Measurements from ENCODE around the gene WDFY2. TPM values are rescaled to one million over a fixed set of nuclear protein-coding genes. Genes with fewer than 3 reads are reported as not detected.
A peak's percentile ranks its signal among the peaks of the same experiment; 100 is the strongest.

The WDFY2 gene
- total and polyA plus RNA-seq, 7 experiments from 2014 or later, result 3.2 to 44.3 (median 18.6) TPM

DNA sequence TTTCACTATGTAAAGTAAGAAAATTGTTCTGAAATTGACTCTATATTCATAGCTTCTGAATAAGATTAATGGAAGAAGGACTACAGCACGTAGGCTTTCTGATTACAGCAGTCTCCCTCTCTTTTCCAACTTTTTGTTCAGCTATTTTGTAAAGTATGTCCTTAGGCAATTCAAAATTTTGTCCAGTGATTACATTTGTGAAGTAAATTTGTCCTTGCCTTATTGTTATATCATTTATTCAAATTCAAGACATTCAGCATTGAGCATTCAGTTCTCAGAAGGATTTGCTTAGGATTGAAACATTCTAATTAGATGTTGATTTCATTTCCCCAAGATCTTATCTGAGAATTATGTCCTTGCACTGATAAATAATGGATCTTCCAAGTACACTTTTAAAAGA is 76.6 kb downstream of the WDFY2 start:
- DNase-seq (no peak), ATAC-seq (no peak)
- H3K9me3 Mint-ChIP-seq, result peaks cover 0 to 27% (median 13%) of the 10 kb centered on the region in 11 donors
- H3K4me3 ChIP-seq (ENCODE audit: low read length), result no peak overlapping the region
- H3K4me1 Mint-ChIP-seq, result peaks cover 8 to 34% (median 23%) of the 10 kb centered on the region in 7 donors
- intact Hi-C loops (cut with micrococcal nuclease), result no loop called here
- peaks cover 0 to 4% of the 10 kb centered on the region in 2 donors for H3K4me1 ChIP-seq (ENCODE audit: control insufficient read depth in 2 of 2, insufficient read depth in 2 of 2, low read length in 2 of 2)
- no peak overlapping the region for H3K27ac ChIP-seq (ENCODE audit: low read depth, low read length)
- no peaks in the 10 kb centered on the region for H3K27me3 Mint-ChIP-seq
- H3K27ac Mint-ChIP-seq, result no peak overlapping the region
- H3K36me3 ChIP-seq (ENCODE audit: control insufficient read depth in 2 of 3, insufficient read depth in 3 of 3, low read length in 3 of 3), result no peaks in the 10 kb centered on the region
- H3K9me3 ChIP-seq (ENCODE audit: control insufficient read depth in 2 of 3, low read length in 3 of 3), result no peaks in the 10 kb centered on the region
- peaks cover 14 to 54% (median 27%) of the 10 kb centered on the region in 5 donors for H3K36me3 Mint-ChIP-seq
- ChIA-PET POLR2A (interaction anchor here (1.1 kb wide), 2 partner anchors 147 to 207 kb away, joined by 3 to 5 read pairs; no protein-coding TSS in a partner anchor), CTCF (no interaction called here)
- no peaks in the 10 kb centered on the region for H3K27me3 ChIP-seq (ENCODE audit: control insufficient read depth in 2 of 2, insufficient read depth in 2 of 2, low read length in 2 of 2)
- H3K4me3 Mint-ChIP-seq, result no peak overlapping the region

DNA sequence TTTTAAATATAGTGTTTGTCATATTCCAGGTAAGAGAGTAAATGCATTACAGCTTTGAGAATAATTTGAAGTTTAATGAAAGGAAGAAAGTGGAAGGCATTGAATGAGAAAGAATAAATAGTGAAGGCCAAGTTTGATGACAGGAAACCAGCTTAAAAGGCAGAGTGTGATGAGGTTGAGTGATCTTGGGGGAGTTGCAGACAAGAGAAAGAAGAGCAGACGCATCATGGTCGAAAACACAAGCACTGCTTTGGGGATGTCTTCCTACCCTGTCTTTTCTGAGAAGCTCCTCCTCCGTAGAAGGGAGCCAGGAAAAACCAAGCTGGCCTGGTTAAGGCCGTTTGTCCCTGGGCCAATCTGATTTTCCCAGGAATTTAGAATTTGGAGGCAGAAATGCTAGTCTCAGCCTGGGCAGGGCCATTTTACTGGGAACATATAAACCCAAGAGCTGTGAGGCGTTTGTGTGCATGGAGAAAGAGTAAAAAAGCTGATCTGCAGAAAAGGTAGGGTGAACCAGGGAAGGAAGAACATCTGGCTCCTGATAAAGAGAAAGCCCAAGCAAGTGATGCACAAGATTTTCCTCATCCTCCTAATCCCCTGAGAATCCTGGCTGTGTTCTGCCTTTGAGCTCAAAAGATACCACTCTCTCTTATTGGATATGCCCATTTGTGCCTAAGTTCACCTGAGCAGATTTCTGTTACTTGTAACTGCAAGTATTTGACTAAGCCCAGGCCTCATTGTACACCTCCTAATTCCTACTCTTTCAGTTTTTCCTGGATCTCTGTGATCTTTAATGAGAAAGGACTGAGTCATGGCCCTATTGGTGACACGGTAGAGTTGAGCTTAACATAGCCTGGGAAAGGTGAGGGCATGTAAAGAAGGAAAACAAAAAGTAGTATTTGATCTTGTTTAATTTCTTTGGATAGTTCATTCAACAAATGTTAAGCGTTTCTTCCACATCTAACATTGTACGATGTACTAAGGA is 80.0 kb downstream of the WDFY2 start:
- peak in 1 of 9 donors; percentile 9 for DNase-seq
- CTCF ChIA-PET, result no interaction called here
- ATAC-seq, result no peak

DNA sequence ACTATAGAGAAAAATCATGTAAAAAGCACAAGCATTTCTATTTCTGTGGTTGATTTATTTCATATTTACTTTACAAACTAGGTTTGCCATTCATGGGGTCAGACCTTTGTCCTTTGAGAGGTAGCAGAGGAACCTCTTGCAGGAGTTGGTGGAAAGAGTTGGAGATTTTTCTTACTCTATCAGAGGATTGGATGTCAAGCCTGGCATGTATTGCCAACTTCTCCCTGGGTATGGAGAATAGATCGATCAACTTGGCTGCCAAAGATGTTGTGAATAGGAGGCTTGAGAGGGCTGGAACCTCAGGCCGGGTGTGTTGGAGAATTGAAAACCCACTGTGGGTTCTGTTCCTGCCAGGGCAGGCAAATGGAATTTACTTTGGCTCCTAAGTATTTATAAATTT is 81.2 kb downstream of the WDFY2 start:
- Mint-ChIP-seq H3K4me1 (peaks cover 12 to 43% (median 39%) of the 10 kb centered on the region in 7 donors), H3K27ac (peak overlapping the region in 2 of 9 donors; percentile 16 to 30), H3K27me3 (no peaks in the 10 kb centered on the region), H3K36me3 (peaks cover 5 to 37% (median 17%) of the 10 kb centered on the region in 5 donors), H3K4me3 (no peak overlapping the region), H3K9me3 (peaks cover 0 to 2% (median 0%) of the 10 kb centered on the region in 11 donors)
- Histone ChIP-seq H3K27ac (ENCODE audit: low read depth, low read length) (no peak overlapping the region), H3K27me3 (ENCODE audit: control insufficient read depth in 2 of 2, insufficient read depth in 2 of 2, low read length in 2 of 2) (no peaks in the 10 kb centered on the region), H3K4me1 (ENCODE audit: control insufficient read depth in 2 of 2, insufficient read depth in 2 of 2, low read length in 2 of 2) (peaks cover 0 to 4% of the 10 kb centered on the region in 2 donors), H3K4me3 (ENCODE audit: low read length) (no peak overlapping the region), H3K9me3 (ENCODE audit: control insufficient read depth in 2 of 3, low read length in 3 of 3) (no peaks in the 10 kb centered on the region), H3K36me3 (ENCODE audit: control insufficient read depth in 2 of 3, insufficient read depth in 3 of 3, low read length in 3 of 3) (no peaks in the 10 kb centered on the region)
- ATAC-seq, result no peak
- POLR2A ChIA-PET, result no interaction called here
- DNase-seq, result no peak
- intact Hi-C loops (cut with micrococcal nuclease), result no loop called here
- CTCF ChIA-PET, result no interaction called here

More for the DNA sequence above, 80.0 kb downstream of the WDFY2 start:
- Histone ChIP-seq H3K27me3 (ENCODE audit: control insufficient read depth in 2 of 2, insufficient read depth in 2 of 2, low read length in 2 of 2) (no peaks in the 10 kb centered on the region), H3K36me3 (ENCODE audit: control insufficient read depth in 2 of 3, insufficient read depth in 3 of 3, low read length in 3 of 3) (no peaks in the 10 kb centered on the region), H3K4me3 (ENCODE audit: low read length) (no peak overlapping the region), H3K4me1 (ENCODE audit: control insufficient read depth in 2 of 2, insufficient read depth in 2 of 2, low read length in 2 of 2) (peaks cover 0 to 4% of the 10 kb centered on the region in 2 donors), H3K9me3 (ENCODE audit: control insufficient read depth in 2 of 3, low read length in 3 of 3) (no peaks in the 10 kb centered on the region), H3K27ac (ENCODE audit: low read depth, low read length) (no peak overlapping the region)
- Mint-ChIP-seq H3K9me3 (peaks cover 0 to 2% (median 0%) of the 10 kb centered on the region in 11 donors), H3K27me3 (no peaks in the 10 kb centered on the region), H3K27ac (peak overlapping the region in 3 of 9 donors; percentile 1 to 78 (median 12)), H3K4me1 (peaks cover 10 to 42% (median 32%) of the 10 kb centered on the region in 7 donors), H3K36me3 (peaks cover 5 to 42% (median 12%) of the 10 kb centered on the region in 5 donors), H3K4me3 (peak overlapping the region in 1 of 10 donors; percentile 34)
- intact Hi-C loops (cut with micrococcal nuclease), result no loop called here
- POLR2A ChIA-PET, result no interaction called here

DNA sequence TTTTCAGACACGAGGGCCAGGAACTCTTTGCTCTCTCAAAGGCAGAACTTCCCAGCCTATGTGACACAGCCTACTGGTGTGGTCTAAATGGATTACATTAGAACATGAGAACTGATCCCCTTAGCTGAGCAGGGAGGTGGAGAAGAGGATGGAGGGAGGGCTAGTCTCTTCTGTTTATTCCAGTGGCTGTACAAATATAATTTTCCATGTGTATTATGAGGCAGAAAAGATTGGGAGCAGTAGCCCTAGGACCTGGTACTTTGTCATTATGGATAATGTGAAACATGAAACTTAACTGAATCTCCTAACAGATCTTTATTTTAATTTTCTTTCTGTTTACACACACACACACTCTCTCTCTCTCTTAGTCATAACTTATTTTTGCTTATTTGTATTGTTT is 82.1 kb downstream of the WDFY2 start:
- Histone ChIP-seq H3K27ac (ENCODE audit: low read depth, low read length) (no peak overlapping the region), H3K36me3 (ENCODE audit: control insufficient read depth in 2 of 3, insufficient read depth in 3 of 3, low read length in 3 of 3) (no peaks in the 10 kb centered on the region), H3K4me1 (ENCODE audit: control insufficient read depth in 2 of 2, insufficient read depth in 2 of 2, low read length in 2 of 2) (peaks cover 0 to 4% of the 10 kb centered on the region in 2 donors), H3K9me3 (ENCODE audit: control insufficient read depth in 2 of 3, low read length in 3 of 3) (no peaks in the 10 kb centered on the region), H3K27me3 (ENCODE audit: control insufficient read depth in 2 of 2, insufficient read depth in 2 of 2, low read length in 2 of 2) (no peaks in the 10 kb centered on the region), H3K4me3 (ENCODE audit: low read length) (no peak overlapping the region)
- Mint-ChIP-seq H3K4me3 (no peak overlapping the region), H3K36me3 (peaks cover 5 to 38% (median 22%) of the 10 kb centered on the region in 5 donors), H3K27me3 (no peaks in the 10 kb centered on the region), H3K27ac (peak overlapping the region in 3 of 9 donors; percentile 12 to 23 (median 16)), H3K4me1 (peaks cover 9 to 48% (median 39%) of the 10 kb centered on the region in 7 donors), H3K9me3 (peaks cover 0 to 8% (median 3%) of the 10 kb centered on the region in 11 donors)
- intact Hi-C loops (cut with micrococcal nuclease), result no loop called here
- ATAC-seq (no peak), DNase-seq (no peak)
- ChIA-PET POLR2A (interaction anchor here (0.8 kb wide), 1 partner anchor 138 kb away, joined by 3 read pairs; no protein-coding TSS in a partner anchor), CTCF (no interaction called here)

DNA sequence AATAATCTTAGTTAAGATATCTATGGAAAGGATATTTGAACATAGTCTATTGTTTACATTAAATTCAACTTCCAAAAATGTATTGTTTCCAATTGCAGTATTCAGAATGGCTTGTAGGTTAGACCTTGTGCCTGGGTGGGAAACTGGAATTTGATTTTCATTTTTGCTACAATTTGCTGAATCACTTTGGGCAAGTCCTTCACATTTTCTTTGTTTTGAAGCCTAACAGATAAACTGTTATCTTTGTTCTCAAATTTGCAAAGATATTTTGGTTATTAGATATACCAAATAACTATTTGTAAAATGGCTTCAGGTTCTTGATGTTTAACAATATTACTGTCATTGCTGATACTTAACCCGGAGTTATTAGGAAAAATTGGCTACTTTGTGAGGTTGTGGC is 82.6 kb downstream of the WDFY2 start:
- no peak for DNase-seq
- POLR2A ChIA-PET, result no interaction called here
- H3K9me3 ChIP-seq (ENCODE audit: control insufficient read depth in 2 of 3, low read length in 3 of 3), result no peaks in the 10 kb centered on the region
- H3K27ac Mint-ChIP-seq, result no peak overlapping the region
- H3K27ac ChIP-seq (ENCODE audit: low read depth, low read length), result no peak overlapping the region
- H3K4me3 Mint-ChIP-seq, result no peak overlapping the region
- no peak for ATAC-seq
- peaks cover 0 to 4% of the 10 kb centered on the region in 2 donors for H3K4me1 ChIP-seq (ENCODE audit: control insufficient read depth in 2 of 2, insufficient read depth in 2 of 2, low read length in 2 of 2)
- H3K9me3 Mint-ChIP-seq, result peaks cover 0 to 11% (median 4%) of the 10 kb centered on the region in 11 donors
- CTCF ChIA-PET, result no interaction called here
- H3K27me3 Mint-ChIP-seq, result no peaks in the 10 kb centered on the region
- H3K36me3 ChIP-seq (ENCODE audit: control insufficient read depth in 2 of 3, insufficient read depth in 3 of 3, low read length in 3 of 3), result no peaks in the 10 kb centered on the region
- no peak overlapping the region for H3K4me3 ChIP-seq (ENCODE audit: low read length)
- intact Hi-C loops (cut with micrococcal nuclease), result no loop called here
- peaks cover 5 to 40% (median 23%) of the 10 kb centered on the region in 5 donors for H3K36me3 Mint-ChIP-seq
- H3K27me3 ChIP-seq (ENCODE audit: control insufficient read depth in 2 of 2, insufficient read depth in 2 of 2, low read length in 2 of 2), result no peaks in the 10 kb centered on the region
- peaks cover 9 to 48% (median 39%) of the 10 kb centered on the region in 7 donors for H3K4me1 Mint-ChIP-seq

DNA sequence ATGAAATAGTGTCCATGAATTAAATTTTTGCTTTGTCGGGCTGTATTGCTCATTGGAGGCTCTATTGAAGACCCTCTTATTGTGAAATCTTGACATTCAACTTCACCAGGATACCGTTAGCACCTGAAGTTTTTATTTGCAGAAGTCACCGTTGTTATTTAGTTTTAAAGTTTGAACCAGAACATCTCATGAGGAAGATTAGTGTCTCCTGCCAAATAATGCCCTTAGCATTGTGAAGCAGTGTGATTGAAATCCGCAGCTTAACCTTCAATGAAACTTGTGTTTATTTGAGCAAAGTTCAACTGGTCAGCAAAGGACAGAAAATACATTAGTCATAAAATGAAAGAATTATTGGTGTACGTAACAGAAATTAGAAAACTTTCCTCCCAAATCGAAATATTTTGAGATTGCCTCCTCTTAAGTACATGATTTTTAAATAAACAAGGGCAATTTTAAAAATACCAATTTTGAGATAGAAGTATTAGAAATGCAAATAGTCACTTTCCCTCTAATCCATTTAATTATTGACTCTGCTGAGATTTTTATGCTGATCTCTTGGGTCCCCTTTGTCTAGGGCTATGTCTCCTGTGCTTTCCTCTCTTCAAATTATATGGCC is 84.4 kb downstream of the WDFY2 start:
- H3K27ac Mint-ChIP-seq, result no peak overlapping the region
- no peaks in the 10 kb centered on the region for H3K9me3 ChIP-seq (ENCODE audit: control insufficient read depth in 2 of 3, low read length in 3 of 3)
- H3K27me3 Mint-ChIP-seq, result no peaks in the 10 kb centered on the region
- H3K4me1 ChIP-seq (ENCODE audit: control insufficient read depth in 2 of 2, insufficient read depth in 2 of 2, low read length in 2 of 2), result peaks cover 0 to 4% of the 10 kb centered on the region in 2 donors
- DNase-seq (no peak), ATAC-seq (no peak)
- no peak overlapping the region for H3K27ac ChIP-seq (ENCODE audit: low read depth, low read length)
- peaks cover 0 to 16% (median 4%) of the 10 kb centered on the region in 11 donors for H3K9me3 Mint-ChIP-seq
- ChIA-PET POLR2A (no interaction called here), CTCF (no interaction called here)
- H3K4me3 Mint-ChIP-seq, result no peak overlapping the region
- no peak overlapping the region for H3K4me3 ChIP-seq (ENCODE audit: low read length)
- no peaks in the 10 kb centered on the region for H3K36me3 ChIP-seq (ENCODE audit: control insufficient read depth in 2 of 3, insufficient read depth in 3 of 3, low read length in 3 of 3)
- intact Hi-C loops (cut with micrococcal nuclease), result no loop called here
- peaks cover 5 to 25% (median 17%) of the 10 kb centered on the region in 5 donors for H3K36me3 Mint-ChIP-seq
- H3K27me3 ChIP-seq (ENCODE audit: control insufficient read depth in 2 of 2, insufficient read depth in 2 of 2, low read length in 2 of 2), result no peaks in the 10 kb centered on the region
- H3K4me1 Mint-ChIP-seq, result peaks cover 9 to 47% (median 28%) of the 10 kb centered on the region in 7 donors
